Prostate gland (tissue), 2 donors: ENCODE data around the gene COIL.

Experiments used
- CTCF ChIP-seq, 4 experiments: fragments of 200-600 bp in 2 of 4; fragments of 450-650 bp in 2 of 4; sonication (generic) in 2 of 4; IDR thresholded peaks; 1 replicate in 3 of 4; 2 replicates in 1 of 4; pipeline ENCODE4 v1.5.1; 2016 to 2019; ENCODE audit warnings: antibody characterized with exemption in 4 of 4, mild to moderate bottlenecking in 2 of 4, moderate library complexity in 2 of 4
- POLR2A ChIP-seq: fragments of 450-650 bp; IDR thresholded peaks from one replicate; pipeline ENCODE4 v1.6.1; 2016; ENCODE audit warnings: antibody characterized with exemption, mild to moderate bottlenecking
- POLR2AphosphoS5 ChIP-seq: sonication (generic); formaldehyde crosslinking; IDR thresholded peaks from one replicate; pipeline ENCODE4 v1.6.1; 2017; ENCODE audit warnings: antibody characterized with exemption

DNA sequence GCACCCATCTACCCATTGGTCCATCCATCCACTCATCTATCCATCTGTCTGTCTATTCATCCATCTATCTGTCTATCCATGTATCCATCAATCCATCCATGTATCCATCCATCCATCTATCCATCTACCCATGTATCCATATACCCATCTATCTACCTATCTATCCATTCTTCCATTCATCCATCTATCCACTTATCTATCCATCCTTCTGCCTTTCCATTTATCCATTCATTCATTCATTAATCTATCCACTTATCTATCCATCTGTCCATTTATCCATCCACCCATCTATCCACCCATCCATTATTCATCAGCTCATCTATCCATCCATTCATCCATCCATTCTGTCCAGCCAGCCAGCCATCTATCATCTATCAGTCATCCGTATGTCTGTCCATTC lies 68.5 kb downstream of the COIL start:
- TF ChIP-seq CTCF (IDR thresholded peaks at IDR 0.05) (no peak), POLR2A (no peak), POLR2AphosphoS5 (no peak)
